LNCaP clone FGC (cell line): ENCODE measurements around the gene ACY1.

Experiments used
- DNase-seq: peaks from one replicate; pipeline ENCODE4 v3.0.0-alpha.2; 2011; ENCODE audit warnings: low read depth
- H3K4me3 ChIP-seq: 2 replicates; pipeline ENCODE4 v1.5.1; 2011; ENCODE audit warnings: mild to moderate bottlenecking, low read depth, low read length, control low read depth
- TF ChIP-seq, protein P1 (sequence below): IDR thresholded peaks from 2 replicates; pipeline ENCODE4 v1.5.1; 2012; ENCODE audit warnings: mild to moderate bottlenecking; ENCODE audit not compliant: control insufficient read depth, insufficient read depth; ENCODE audit errors: extremely low read depth

Gene ACY1

DNA sequence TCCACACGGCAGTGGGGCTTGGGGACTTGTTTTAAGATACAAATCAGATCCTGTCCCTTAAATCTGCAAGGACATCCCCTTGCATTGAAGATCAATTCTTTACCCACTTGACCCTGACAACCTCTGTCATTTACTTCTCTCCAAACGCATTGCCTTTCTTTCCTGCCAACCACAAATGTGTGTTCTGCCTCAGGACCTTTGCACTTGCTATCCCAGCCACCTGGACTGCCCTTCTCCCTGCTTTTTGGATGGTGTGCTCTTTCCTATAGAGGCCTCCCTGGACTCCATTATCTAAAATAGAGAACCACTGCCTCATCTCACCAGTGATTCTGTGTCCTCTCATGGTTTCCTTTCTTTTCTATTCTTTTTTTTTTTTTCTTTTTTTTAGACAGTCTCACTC is 13.8 kb downstream of the ACY1 start:
- no peak for DNase-seq
- TF ChIP-seq, protein P1, sequence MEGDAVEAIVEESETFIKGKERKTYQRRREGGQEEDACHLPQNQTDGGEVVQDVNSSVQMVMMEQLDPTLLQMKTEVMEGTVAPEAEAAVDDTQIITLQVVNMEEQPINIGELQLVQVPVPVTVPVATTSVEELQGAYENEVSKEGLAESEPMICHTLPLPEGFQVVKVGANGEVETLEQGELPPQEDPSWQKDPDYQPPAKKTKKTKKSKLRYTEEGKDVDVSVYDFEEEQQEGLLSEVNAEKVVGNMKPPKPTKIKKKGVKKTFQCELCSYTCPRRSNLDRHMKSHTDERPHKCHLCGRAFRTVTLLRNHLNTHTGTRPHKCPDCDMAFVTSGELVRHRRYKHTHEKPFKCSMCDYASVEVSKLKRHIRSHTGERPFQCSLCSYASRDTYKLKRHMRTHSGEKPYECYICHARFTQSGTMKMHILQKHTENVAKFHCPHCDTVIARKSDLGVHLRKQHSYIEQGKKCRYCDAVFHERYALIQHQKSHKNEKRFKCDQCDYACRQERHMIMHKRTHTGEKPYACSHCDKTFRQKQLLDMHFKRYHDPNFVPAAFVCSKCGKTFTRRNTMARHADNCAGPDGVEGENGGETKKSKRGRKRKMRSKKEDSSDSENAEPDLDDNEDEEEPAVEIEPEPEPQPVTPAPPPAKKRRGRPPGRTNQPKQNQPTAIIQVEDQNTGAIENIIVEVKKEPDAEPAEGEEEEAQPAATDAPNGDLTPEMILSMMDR, result no peak
- H3K4me3 ChIP-seq, result no peak overlapping the region

DNA sequence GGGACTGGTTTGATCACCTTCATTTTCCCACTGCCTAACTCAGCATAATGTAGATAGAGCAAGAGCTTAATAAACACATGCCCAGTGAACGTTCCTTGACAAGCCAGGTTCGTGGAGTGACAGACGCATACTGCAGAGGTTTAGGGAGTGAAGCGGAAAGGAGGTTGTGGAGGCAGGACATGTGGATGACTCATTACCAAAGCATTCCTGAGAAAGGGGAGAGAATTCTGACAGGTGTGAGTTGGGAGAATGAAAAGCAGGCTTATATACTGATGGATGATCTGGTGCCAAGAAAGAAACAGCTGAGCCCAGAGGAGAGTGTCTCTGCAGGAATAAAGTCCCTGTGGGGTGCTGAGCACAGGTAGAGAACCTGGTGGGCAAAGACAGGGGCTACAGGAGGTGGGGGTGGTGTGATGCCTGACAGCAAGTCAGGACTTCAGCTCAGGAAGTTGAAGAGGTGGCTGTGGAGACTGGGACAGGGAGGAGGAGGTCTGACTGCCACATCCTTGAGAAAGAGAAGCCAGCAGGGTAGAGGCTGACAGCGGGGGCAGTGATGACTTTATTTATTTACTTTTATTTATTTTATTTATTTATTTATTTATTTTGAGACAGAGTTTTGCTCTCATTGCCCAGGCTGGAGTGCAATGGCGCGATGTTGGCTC is 14.7 kb downstream of the ACY1 start:
- TF ChIP-seq, protein P1, result no peak
- no peak for DNase-seq
- H3K4me3 ChIP-seq, result no peak overlapping the region

DNA sequence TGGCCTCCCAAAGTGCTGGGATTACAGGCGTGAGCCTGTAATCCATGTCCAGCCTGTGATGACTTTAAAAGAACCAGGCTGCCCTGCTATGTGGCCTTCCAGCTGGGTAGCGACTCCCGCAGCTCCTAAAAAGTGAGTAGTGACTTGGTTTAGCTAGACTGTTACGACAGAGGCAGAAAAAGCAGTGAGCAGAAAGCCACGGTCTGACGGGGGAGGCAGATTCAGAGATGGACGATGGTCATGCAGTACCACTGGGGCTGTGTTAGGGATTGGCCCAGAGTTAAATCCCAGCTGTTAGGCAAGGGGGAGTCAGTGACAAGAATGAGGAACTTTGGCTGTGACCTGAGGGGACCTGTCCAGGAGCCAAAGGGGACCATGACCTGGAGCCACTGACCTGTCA is 15.4 kb downstream of the ACY1 start:
- DNase-seq, result no peak
- H3K4me3 ChIP-seq, result no peak overlapping the region
- TF ChIP-seq, protein P1, result no peak

DNA sequence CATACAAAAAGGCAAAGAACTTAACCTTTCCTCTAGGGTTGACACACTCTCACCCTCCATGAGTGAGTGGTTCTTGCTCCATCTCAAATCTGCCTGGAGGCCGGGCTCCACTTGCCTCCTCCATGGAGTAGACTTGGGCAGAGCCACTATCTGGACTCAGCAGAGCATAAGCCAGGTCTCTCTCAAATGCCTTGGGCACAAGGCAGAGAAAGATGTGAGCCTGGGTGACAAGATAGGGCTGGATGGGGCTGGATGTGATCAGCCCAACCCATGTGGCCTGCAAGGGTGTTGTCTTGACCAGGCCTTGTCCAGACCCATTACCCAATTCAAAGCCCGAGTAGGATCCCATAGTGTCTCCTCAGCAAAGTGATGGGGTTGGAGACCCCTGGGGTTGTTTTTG is 16.5 kb downstream of the ACY1 start:
- H3K4me3 ChIP-seq, result no peak overlapping the region
- TF ChIP-seq, protein P1, result no peak
- DNase-seq, result no peak

DNA sequence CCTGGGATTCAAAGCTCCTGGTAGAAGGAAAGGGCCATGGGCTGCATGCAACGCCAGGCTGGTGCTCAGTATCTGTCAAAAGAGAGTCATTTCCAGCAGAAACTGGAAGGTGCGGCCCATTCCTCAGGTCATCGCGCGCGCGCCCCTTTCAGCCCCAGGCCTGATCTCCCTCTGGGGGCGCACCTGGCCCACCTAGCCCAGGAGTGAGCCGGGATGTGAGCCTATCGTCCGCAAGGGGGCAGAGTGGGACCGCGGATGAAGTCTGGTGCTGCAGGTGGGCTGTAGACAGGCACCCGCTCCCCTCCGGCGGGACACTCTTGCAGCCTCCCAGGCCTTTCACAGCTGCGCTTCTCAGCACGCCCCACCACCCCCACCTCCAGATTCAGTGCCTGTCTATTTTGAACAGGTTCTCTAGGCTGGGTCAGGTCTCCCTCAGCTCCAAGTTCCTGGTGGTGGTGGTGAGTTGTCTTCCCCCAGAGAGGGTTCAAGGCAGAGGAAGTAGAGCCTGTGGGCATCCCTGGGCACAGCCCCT is 18.2 kb downstream of the ACY1 start:
- TF ChIP-seq, protein P1, result peak; percentile 97
- no peak overlapping the region for H3K4me3 ChIP-seq
- no peak for DNase-seq

DNA sequence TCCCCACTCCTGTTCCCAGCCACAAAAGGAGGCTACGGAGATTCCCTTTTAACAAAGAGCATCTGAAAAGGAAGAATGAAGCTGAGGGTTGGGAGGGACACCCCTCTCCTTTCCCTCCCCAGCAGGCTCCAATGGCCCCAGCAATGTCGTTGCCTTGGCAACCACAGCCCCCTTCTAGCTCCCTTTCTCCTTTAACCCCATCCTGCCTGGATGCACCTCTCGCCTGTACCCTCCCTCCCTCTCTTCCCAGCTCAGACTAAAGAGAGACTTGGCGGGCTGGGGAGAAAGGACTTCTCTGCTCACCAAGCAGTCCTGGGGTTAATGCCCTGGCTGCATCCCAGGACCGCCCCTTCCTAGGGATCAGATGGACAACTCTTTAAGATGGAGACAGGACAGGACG is 19.4 kb downstream of the ACY1 start:
- DNase-seq, result no peak
- TF ChIP-seq, protein P1, result no peak
- no peak overlapping the region for H3K4me3 ChIP-seq
